Testis (tissue), 3 donors: ENCODE data around the gene HSF5. TPM values are rescaled to one million over a fixed set of nuclear protein-coding genes. Genes with fewer than 3 reads are reported as not detected.

ENCODE experiments used
- DNase-seq: peaks from one replicate; pipeline ENCODE4 v3.0.0-alpha.2; 2019
- H3K27ac ChIP-seq, 2 donors: fragments of 200-600 bp; sonication (generic); one replicate each; pipeline ENCODE4 v1.5.1; 2019
- H3K27me3 ChIP-seq: fragments of 200-600 bp; sonication (generic); one replicate; pipeline ENCODE4 v1.5.1; 2019
- H3K36me3 ChIP-seq: fragments of 200-600 bp; sonication (generic); one replicate; pipeline ENCODE4 v1.5.1; 2017; ENCODE audit warnings: low read depth; ENCODE audit errors: missing control alignments
- H3K4me1 ChIP-seq: fragments of 200-600 bp; sonication (generic); one replicate; pipeline ENCODE4 v1.5.1; 2019
- H3K4me3 ChIP-seq, 2 donors: fragments of 200-600 bp; sonication (generic); one replicate each; pipeline ENCODE4 v1.5.1; 2017 to 2019
- H3K9me3 ChIP-seq: fragments of 200-600 bp; sonication (generic); one replicate; pipeline ENCODE4 v1.5.1; 2017
- POLR2A ChIP-seq: fragments of 450-650 bp; IDR thresholded peaks from one replicate; pipeline ENCODE4 v1.6.1; 2017; ENCODE audit warnings: antibody characterized with exemption, mild to moderate bottlenecking, moderate library complexity
- WGBS, 2 donors: methylation state at CpG; one replicate each; pipeline ENCODE4 v1.1.5; 2018; 5-methylcytosine and 5-hydroxymethylcytosine counted together
- intact Hi-C: fragments of 100-400 bp; cut with DNase I; formaldehyde crosslinking; loops from one replicate; pipeline ENCODE4 v1.15.1; 2023; ENCODE audit warnings: low total_unique reads
- polyA plus RNA-seq: library from polyadenylated mRNA; stranded (reverse); fragments of 350-450 nt; fragmentation: Illumina TruSeq; extraction: RNeasy Lipid Tissue Mini Kit (QIAGEN cat#74804); gene quantifications from one replicate; pipeline ENCODE4 v1.2.3, GENCODE V29; 2014; ENCODE audit warnings: low read depth, low replicate concordance; ENCODE audit not compliant: insufficient read depth
- total RNA-seq, 2 donors: library from RNA; depleted of rRNA; stranded (reverse); fragments of >200 nt; gene quantifications; one replicate each; pipeline ENCODE4 v1.2.3, GENCODE V29; 2016
- TF ChIP-seq, protein P1 (sequence below), 3 experiments: fragments of 450-650 bp in 2 of 3; fragments of 200-600 bp in 1 of 3; sonication (generic) in 1 of 3; IDR thresholded peaks; one replicate each; pipeline ENCODE4 v1.5.1; 2016 to 2019; ENCODE audit warnings: antibody characterized with exemption in 3 of 3, mild to moderate bottlenecking in 2 of 3, moderate library complexity in 1 of 3

HSF5 gene
- total and polyA plus RNA-seq, 3 donors from 2014 or later = 40.0 to 119 (median 57.8) TPM

DNA sequence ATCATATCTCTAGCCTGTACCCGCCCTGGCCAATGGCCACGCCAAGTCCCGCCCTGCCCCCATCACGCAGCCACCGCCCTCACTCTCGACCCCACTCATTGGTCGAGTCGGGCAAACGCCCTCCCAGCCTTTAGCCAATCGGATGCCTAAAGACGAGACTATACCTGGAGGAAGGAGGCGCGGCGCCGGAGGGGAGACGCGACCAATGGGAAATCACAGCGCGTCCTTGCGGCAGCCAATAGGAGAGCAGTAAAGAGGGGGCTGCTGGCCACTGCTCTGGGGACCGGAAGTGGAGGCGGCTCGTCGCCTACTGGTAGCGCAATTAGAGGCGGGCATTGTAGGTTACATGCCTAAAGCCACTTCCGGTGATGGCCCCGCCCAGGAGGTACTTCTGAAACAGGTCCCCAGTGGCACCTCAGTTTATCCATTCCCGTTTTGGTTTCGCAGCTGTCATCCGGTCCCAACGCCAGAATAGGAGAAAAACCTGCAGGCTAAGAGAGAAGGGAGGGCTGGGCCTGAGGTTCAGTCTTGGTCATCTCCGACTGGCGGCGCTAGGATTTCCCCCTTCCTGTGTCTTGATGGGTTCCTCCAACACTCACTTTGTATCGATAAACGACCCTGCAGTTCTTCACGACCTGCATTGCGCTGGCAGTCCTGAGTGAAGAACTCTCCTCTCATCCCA lies 29.9 kb upstream of the HSF5 start:
- Histone ChIP-seq H3K36me3 (no peaks in the 10 kb centered on the region), H3K27me3 (no peaks in the 10 kb centered on the region), H3K27ac (peak overlapping the region; percentile 91 to 96), H3K4me1 (peaks cover 25% of the 10 kb centered on the region), H3K4me3 (peak overlapping the region; percentile 67 to 74), H3K9me3 (no peaks in the 10 kb centered on the region)
- TF ChIP-seq POLR2A = no peak
- TF ChIP-seq, protein P1, sequence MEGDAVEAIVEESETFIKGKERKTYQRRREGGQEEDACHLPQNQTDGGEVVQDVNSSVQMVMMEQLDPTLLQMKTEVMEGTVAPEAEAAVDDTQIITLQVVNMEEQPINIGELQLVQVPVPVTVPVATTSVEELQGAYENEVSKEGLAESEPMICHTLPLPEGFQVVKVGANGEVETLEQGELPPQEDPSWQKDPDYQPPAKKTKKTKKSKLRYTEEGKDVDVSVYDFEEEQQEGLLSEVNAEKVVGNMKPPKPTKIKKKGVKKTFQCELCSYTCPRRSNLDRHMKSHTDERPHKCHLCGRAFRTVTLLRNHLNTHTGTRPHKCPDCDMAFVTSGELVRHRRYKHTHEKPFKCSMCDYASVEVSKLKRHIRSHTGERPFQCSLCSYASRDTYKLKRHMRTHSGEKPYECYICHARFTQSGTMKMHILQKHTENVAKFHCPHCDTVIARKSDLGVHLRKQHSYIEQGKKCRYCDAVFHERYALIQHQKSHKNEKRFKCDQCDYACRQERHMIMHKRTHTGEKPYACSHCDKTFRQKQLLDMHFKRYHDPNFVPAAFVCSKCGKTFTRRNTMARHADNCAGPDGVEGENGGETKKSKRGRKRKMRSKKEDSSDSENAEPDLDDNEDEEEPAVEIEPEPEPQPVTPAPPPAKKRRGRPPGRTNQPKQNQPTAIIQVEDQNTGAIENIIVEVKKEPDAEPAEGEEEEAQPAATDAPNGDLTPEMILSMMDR (IDR thresholded peaks at IDR 0.05) = no peak
- peak; percentile 100 for DNase-seq
- intact Hi-C loops = no loop called here
- WGBS, 2 donors = 0% methylated on average over 18 to 39 of the region's 39 CpGs

DNA sequence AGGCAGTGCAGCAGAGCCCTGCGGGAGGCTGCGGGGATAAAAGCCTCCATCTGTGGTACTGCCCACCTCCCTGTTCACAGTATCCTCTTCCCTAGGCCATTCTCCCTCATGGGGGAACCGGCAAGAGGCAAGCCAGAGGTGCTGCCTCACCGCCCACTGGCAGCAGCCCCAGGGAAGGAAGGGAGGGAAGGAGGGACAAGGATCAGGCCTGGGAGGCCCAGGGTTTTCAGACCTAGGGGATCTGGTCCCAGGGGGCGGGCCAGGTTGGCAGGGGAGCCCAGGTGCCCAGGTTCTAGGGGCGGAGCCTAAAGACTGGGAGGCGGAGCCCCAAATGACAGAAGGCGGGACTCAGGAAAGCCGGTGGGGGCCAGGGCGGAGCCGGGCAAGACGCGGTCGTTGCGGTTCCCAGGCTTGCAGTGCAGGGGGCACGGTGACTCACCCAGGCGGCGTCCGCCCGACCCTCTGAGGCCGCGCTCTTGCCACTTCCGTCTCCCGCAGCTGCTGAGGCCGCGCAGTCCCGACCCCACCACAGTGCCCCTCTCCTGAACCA lies 29.2 kb upstream of the HSF5 start:
- intact Hi-C loops = no loop called here
- TF ChIP-seq POLR2A = no peak
- TF ChIP-seq, protein P1 (IDR thresholded peaks at IDR 0.05) = no peak
- Histone ChIP-seq H3K27ac (peak overlapping the region; percentile 91 to 95), H3K4me3 (peak overlapping the region; percentile 67 to 74), H3K27me3 (no peaks in the 10 kb centered on the region), H3K4me1 (peaks cover 28% of the 10 kb centered on the region), H3K36me3 (no peaks in the 10 kb centered on the region), H3K9me3 (no peaks in the 10 kb centered on the region)
- no peak for DNase-seq
- 0 to 1% methylated on average over 2 to 25 of the region's 27 CpGs for WGBS, 2 donors

DNA sequence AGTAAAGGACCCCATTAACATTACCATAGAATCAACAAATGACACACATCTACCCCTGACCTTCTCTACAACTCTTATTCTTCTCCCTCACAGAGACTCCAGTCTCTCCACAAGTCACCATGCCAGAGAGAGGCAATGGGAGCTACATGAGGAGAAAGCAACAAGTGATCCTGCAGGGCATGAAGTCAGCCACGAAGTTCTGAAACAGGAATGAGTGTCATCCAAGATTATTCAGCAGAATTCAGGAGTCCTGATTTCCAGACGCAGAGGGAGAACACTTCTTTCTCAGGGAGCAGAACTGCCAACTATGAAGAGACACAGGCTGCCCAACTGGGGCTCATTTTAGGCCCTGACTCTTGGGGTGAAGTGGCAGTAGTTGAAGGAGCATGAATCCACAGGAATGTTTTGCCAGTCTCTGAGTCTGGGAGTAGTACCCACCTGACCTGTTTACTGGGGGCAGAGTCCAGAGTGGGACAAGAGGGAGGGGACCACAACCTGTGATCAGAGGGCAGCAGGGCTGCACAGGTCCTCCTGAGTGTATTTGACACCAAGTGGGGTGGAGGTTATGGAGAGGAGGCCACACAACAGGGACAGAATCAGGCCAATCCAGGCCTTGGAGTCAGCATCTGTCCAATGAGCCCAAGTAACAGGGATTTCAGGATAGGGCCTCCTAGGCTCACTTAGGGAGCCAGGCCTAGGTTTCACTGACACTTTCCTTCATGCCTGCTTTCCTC lies 28.6 kb upstream of the HSF5 start:
- DNase-seq = no peak
- H3K36me3 ChIP-seq = no peaks in the 10 kb centered on the region
- intact Hi-C loops = no loop called here
- peaks cover 28% of the 10 kb centered on the region for H3K4me1 ChIP-seq
- no peaks in the 10 kb centered on the region for H3K9me3 ChIP-seq
- no peaks in the 10 kb centered on the region for H3K27me3 ChIP-seq
- TF ChIP-seq, protein P1 (IDR thresholded peaks at IDR 0.05) = no peak
- TF ChIP-seq POLR2A = no peak
- 45 to 60% methylated on average over 2 of the region's 2 CpGs for WGBS, 2 donors
- H3K4me3 ChIP-seq = peak overlapping the region; percentile 67 to 74
- H3K27ac ChIP-seq = peak overlapping the region; percentile 91 to 95

DNA sequence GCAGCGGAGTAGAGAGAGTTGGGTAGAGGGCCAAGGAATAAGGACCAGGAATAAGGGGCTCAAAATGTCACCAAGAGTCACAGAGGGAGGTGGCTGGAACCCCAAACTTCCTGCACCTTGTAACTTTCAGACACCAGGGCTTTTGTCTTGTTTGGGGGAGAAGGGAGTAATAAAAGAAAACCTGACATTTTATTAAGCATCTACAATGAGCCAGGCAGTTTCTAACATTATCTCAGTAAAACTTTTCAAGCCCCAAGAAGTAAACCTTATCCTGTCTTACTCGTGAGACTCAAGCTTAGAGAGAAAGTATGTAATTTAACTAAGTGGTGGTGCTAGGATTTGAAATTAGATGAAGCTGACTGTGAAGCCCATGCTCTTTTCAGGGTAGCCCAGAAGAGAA lies 27.1 kb upstream of the HSF5 start:
- H3K9me3 ChIP-seq = no peaks in the 10 kb centered on the region
- H3K4me1 ChIP-seq = peaks cover 28% of the 10 kb centered on the region
- no peak for DNase-seq
- TF ChIP-seq, protein P1 (IDR thresholded peaks at IDR 0.05) = no peak
- TF ChIP-seq POLR2A = no peak
- WGBS, 2 donors = 52 to 59% methylated on average over 2 of the region's 2 CpGs
- H3K27ac ChIP-seq = peak overlapping the region; percentile 59 to 84
- H3K36me3 ChIP-seq = no peaks in the 10 kb centered on the region
- intact Hi-C loops = no loop called here
- H3K27me3 ChIP-seq = no peaks in the 10 kb centered on the region
- H3K4me3 ChIP-seq = no peak overlapping the region
